GM19452 (cell line): ENCODE data around the gene HDAC7.

ENCODE experiments used
- ATAC-seq: cut with Tn5 transposase; IDR thresholded peaks from one replicate; pipeline ENCODE4 v1.9.1; 2021; ENCODE audit not compliant: unreplicated experiment

The HDAC7 gene

DNA sequence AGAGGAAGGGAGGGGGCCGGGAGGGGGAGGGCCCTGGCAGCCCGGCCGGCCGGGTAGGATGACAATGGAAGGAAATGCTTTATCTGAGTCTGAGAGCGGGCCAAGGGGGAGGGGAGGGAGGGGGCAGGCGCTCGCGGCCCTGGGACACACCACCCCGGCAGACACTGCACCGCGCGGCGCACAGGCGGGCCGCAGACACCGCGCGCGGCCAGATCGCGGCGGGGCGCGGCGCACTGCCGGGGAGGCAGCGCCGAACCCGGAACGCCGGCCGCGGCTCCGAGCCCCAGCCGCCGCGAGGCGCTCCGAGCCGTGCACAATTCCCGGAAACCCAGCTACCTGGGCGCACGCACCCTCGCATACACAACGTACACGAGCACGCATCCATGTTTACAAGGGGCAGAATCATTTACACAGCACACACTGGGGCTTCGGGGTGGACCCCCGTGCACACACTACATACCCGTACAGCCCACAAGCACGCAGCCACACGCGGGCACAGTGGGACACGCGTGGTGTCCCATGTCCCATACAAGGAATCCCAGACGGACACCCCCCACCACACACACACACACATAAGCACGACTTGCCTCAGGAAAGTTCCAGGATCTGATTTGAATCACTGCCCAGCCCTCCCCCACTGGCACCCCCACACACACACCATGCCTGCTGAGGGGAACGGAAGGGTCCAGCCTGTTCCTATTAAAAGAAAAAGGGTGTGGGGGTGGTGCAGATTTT lies at the start of gene HDAC7:
HDAC7 (minus strand) TSS at position 8 of the 735 bp plus-strand sequence. CDS start 118 bp downstream, outside the sequence.
- peak; percentile 39 for ATAC-seq

DNA sequence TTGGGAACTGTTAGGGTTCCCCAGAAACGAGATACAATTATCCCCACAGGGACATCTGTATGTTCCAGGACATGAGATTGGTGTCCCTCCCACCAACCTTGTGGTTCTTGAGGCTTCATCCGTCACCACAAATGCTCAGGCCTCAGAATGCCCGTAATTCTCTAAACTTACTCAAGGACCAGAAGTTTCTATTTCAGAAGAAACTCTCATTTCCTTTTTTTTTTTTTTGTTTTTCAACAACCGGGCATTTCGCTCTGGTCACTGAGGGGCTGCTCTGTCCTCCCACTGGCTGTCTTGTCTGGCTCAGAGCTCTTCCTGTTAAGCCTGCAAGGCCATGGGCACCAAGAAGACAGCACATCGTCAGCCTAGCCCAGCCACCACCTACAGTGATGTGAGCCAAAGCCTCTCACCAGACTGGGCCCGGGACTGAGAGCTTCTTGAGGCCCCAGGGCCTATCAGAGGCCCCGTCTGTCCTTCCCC lies 48.9 kb upstream of the HDAC7 start:
- peak; percentile 62 for ATAC-seq

- ATAC-seq, result peak; percentile 5
Measured at GRCh38 chr12:47868041-47868440, 48.3 kb upstream of the HDAC7 start.

DNA sequence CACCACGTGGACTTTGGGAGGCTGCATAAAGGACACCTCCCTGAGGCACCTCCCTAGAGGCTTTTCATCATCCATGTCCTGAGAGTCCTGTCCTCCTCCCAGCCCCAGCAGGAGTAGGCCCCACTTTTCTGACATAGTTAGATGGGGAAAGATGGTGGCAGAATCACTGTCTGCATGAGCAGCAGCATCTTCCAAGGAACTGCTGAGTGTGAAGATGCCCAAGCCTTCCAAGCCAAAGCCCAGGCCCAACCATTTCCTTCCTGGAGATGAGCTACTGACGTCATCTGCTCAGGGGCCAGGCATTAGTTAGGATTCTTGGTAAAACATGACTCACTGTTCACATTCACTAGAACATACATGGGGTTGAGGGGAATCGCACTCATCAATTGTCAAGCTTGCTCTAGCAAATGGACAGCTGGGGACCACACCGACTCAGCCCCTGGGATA lies 47.8 kb upstream of the HDAC7 start:
- no peak for ATAC-seq

DNA sequence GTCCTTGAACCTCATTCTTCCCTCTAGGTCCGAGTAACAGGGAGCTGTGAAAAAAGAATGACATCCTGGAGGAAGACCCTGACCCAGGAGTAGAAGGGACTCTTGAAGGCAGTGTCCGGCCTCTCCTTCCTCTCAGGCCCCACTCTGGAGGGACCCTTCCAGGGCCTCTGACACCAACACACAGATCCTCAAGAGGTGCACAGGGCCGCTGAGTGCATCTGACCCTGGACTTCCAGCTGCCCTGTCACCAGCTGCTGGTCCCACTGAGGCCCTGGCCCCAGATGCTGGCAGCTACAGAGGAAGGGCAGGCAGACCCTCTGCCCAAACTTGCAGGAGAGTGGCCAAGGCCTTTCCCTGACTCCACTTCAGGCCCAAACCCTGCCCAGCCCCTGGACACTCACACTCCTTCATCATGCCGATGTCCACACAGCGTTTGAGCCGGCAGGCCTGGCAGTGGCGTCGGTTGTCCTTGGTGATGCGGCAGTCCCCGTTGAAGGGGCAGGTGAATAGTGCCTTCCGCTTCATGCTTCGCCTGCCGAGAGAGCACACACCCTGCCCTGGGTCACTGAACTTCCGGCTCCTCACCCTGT lies 45.0 kb upstream of the HDAC7 start:
- no peak for ATAC-seq

DNA sequence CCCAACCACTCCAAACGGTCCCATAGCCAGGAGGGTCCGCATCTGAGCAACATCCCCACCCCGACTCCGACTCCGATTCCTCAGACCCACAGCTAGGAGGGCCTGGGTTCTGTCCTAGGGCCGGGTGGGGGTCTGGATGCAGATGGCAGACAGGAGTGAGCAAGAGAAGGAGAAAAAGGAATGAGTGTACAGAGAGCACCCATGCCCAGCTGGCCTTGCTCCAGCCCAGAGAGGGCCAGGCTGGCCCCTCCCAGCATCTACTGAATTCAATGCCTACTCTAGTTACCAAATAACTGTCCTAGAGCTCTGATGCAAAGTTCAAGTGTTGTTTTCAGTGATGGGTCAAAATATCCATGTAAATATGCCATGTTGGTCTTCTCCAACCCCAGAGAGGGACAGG lies 44.3 kb upstream of the HDAC7 start:
- no peak for ATAC-seq

DNA sequence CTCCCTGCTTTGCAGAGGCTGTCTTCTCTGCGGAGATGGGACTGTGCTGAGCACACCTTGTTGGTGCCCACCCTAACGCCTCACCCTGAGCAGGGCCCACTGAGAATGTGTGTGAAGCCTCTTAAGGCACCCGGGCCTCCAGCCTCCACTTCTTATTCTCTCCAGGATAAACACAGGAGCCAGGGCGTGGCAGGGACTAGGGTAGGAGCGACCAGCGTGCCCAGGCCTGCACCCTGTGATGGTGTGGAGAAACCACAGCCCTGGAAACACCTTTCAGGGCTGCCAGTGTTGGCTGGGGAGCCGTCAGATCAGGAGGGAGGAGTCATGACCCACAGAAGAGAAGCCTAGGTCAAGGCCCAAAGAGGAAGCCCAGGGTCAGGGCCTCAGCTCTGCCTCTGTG lies 43.8 kb upstream of the HDAC7 start:
- ATAC-seq, result no peak

GRCh38 chr12:47862881-47863280 lies 43.2 kb upstream of the HDAC7 start:
- ATAC-seq, result no peak

DNA sequence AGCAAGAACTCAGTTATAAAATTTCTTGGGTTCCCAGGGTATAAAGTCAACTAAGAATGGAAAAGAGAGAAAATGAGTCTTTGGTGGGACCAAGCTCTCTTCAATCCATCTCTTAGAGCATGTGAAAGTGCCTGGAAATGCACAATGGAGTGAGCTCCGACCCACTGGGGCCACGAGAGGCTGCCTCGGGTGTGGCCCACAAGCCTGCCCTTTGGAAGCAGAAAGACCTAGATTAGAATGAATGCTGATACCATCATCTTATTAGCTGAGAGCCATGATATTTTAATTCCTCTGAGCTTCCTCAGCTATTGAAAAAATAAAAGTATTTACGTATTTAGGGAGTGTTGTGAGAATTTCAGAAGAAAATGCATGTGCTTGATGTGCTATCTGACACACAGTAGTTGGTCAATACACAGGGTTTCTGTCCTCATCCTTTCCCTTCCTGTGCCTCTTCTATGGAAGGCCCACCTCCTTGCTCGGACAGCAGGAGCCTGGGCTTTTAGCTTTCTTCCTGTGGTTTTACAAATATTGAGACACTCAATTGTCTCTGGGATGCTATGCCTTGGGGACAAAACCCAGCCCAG lies 42.6 kb upstream of the HDAC7 start:
- no peak for ATAC-seq

DNA sequence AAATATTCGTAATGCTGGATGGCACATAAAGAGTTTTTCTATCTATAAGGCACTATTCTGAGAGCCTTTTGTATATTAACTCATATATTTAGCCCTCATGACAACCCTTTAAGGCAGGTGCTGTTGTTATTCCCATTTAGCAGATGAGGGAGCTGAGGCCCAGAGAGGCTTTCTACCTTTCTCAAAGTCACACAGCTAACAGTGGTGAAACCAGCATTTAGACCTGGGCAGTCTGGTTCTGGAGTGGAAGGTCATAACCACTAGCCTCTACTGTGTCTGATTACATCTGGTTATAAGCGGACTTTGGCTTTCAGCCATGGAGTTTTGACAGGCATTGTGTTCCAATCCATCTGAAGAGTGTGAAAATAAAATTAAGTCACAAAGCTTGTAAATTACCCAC lies 41.2 kb upstream of the HDAC7 start:
- ATAC-seq, result no peak

DNA sequence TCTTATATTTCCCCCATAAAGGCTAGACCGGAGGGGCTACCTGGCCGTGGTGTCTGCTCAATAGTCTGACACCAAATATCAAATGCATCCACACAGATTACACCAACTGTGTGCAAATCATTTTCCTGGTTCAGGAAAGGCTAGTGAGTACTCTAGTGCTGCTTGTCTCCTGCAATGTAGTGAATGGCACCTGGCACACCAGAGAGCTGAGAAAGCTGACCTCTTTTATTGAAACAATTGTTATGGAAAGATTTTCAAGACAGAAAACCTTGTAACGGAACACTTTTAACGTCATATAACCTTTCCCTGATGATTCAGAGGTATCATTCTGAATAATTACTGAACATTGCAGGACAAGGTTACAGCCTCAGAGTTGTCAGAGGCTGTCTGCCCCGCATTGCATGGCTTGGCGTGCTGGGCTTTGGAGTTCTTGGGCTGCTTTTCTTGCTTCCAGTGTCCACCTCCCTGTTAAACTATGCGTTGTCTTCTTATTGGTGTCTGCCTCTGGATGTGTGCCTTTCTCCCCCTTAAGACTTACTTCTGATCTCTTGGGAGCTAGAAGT lies 40.7 kb upstream of the HDAC7 start:
- no peak for ATAC-seq

- ATAC-seq, result no peak
Measured at GRCh38 chr12:47858511-47859266, 39.0 kb upstream of the HDAC7 start.

GRCh38 chr12:47856721-47857575 lies 37.2 kb upstream of the HDAC7 start:
- no peak for ATAC-seq

- no peak for ATAC-seq
Measured at GRCh38 chr12:47856094-47856493, 36.4 kb upstream of the HDAC7 start.

DNA sequence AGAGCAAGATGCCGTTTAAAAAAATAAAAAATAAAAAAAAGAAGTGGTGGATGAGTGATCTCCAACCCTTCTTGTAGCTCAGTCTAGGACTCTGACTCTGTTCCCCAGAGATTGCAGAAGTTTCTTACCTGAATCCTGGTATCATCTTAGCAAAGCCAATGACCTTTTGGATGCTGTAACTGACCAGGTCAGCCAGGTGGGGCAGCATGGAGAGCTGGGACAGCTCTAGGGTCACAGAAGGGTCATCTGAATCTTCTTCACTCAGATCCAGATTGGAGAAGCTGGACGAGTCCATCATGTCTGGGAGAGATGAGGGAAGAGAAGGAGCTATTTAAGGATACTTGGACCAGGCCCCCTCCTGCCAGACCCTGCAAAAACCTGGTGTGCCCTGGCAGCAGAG lies 35.8 kb upstream of the HDAC7 start:
- no peak for ATAC-seq

- ATAC-seq, result no peak
Measured at GRCh38 chr12:47854531-47854930, 34.8 kb upstream of the HDAC7 start.

DNA sequence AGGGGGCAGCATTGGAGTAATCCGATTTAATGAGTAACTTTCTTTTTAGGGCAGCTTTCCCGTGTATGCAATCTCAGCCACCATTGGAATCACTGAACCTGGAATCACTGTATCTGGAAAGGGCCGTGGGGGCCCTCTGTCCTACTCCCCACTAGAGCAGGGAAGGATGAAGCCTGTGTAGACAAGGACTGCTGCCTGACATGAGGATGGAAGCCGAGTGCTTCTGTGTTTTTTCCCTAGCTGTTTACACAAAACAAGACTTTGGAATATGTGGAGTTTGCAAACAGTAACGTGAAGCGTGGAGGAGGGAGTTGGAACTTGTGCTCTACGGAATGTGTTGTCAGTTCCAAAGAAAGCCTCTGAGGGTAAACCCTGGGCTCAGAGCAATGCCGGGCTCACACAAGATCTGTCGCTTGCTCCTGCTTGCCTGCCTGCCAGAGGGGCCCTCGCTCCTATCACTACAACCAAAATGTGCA lies 32.4 kb upstream of the HDAC7 start:
- ATAC-seq, result no peak

DNA sequence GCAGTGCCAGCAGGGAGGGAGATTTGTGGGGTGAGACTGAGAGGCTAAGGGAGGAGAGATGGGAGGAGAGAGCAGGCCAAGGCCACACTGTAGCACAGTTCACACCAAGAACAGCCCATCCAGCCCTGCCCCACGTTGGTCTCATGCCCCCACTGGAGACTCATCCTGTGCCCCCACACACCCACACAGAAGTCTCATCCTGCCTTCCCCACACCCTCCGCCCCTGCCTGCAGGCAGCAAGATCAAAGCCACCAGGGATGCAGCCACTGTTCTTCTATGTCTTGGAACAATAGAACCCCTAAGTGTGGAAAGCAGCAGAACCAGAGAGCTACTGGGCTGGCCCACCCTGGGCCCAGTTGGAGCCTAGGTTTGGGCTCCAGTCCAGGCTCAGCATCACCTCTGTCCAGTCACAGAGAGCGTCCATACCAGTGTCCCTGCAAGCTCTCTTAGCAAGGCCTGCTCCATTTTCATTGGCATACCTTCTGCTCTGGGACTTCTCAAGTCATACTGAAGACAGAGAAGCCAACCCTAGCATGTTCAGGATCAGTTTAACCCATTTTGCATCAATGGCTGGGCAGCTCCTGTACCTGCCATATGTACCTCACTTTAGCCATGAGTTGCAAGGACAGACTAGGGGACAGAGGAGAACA lies 31.7 kb upstream of the HDAC7 start:
- ATAC-seq, result no peak
